HEK293T (cell line): ENCODE results near the gene PEX1.
"Not testable (repeated sequence)": the region's sequence is repeated elsewhere in the genome, so short reads cannot be mapped to it uniquely, and the experiment has no call there.

Experiments used
- CTCF ChIA-PET: fragments of 350-600 bp; formaldehyde crosslinking; extraction: SDS; loops from one replicate; lab custom pipeline; 2021; ENCODE audit warnings: antibody characterized with exemption, inconsistent platforms; lab: Yijun Ruan, JAX
- POLR2A ChIA-PET: fragments of 350-600 bp; formaldehyde crosslinking; extraction: SDS; loops from one replicate; lab custom pipeline; 2020; ENCODE audit warnings: antibody characterized with exemption, inconsistent platforms; lab: Yijun Ruan, JAX
- DNase-seq: peaks from one replicate; pipeline ENCODE4 v3.0.0; 2012; ENCODE audit warnings: mixed read lengths; ENCODE audit errors: extremely low spot score
- ARNT ChIP-seq: fragments of 450-650 bp; IDR thresholded peaks from 2 replicates; pipeline ENCODE4 v1.6.1; 2017; ENCODE audit warnings: mild to moderate bottlenecking
- BHLHE40 ChIP-seq: fragments of 450-650 bp; IDR thresholded peaks from 2 replicates; pipeline ENCODE4 v1.6.1; 2016; ENCODE audit warnings: mild to moderate bottlenecking, moderate library complexity, borderline replicate concordance
- CTBP1 ChIP-seq: fragments of 450-650 bp; IDR thresholded peaks from 2 replicates; pipeline ENCODE4 v1.6.1; 2016; ENCODE audit warnings: borderline replicate concordance
- ELF4 ChIP-seq: fragments of 450-650 bp; IDR thresholded peaks from 2 replicates; pipeline ENCODE4 v1.6.1; 2017; ENCODE audit warnings: antibody characterized with exemption
- FOXA1 ChIP-seq: fragments of 450-650 bp; IDR thresholded peaks from 2 replicates; pipeline ENCODE4 v1.6.1; 2016; ENCODE audit warnings: mild to moderate bottlenecking
- FOXK2 ChIP-seq: fragments of 450-650 bp; IDR thresholded peaks from 2 replicates; pipeline ENCODE4 v1.6.1; 2016; ENCODE audit warnings: mild to moderate bottlenecking
- FOXM1 ChIP-seq: fragments of 450-650 bp; IDR thresholded peaks from 2 replicates; pipeline ENCODE4 v1.6.1; 2017; ENCODE audit warnings: mild to moderate bottlenecking, borderline replicate concordance
- HDGF ChIP-seq: fragments of 450-650 bp; IDR thresholded peaks from 2 replicates; pipeline ENCODE4 v1.6.1; 2017; ENCODE audit warnings: antibody characterized with exemption, borderline replicate concordance
- L3MBTL2 ChIP-seq: fragments of 450-650 bp; conservative IDR thresholded peaks from 2 replicates; pipeline ENCODE4 v1.6.1; 2016; ENCODE audit warnings: mild to moderate bottlenecking
- LEF1 ChIP-seq: fragments of 450-650 bp; IDR thresholded peaks from 2 replicates; pipeline ENCODE4 v1.6.1; 2017; ENCODE audit warnings: mild to moderate bottlenecking, borderline replicate concordance
- NFRKB ChIP-seq: fragments of 450-650 bp; IDR thresholded peaks from 2 replicates; pipeline ENCODE4 v1.6.1; 2016; ENCODE audit warnings: mild to moderate bottlenecking, moderate library complexity
- PKNOX1 ChIP-seq: fragments of 450-650 bp; IDR thresholded peaks from 2 replicates; pipeline ENCODE4 v1.6.1; 2016
- SP1 ChIP-seq: fragments of 450-650 bp; IDR thresholded peaks from 2 replicates; pipeline ENCODE4 v1.6.1; 2017
- SUZ12 ChIP-seq: fragments of 450-650 bp; IDR thresholded peaks from 2 replicates; pipeline ENCODE4 v1.6.1; 2016; ENCODE audit warnings: mild to moderate bottlenecking
- TARDBP ChIP-seq: fragments of 450-650 bp; IDR thresholded peaks from 2 replicates; pipeline ENCODE4 v1.6.1; 2016
- ZNF384 ChIP-seq: fragments of 450-650 bp; IDR thresholded peaks from 2 replicates; pipeline ENCODE4 v1.6.1; 2016

The PEX1 gene

GRCh38 chr7:92560602-92561001 lies 32.3 kb upstream of the PEX1 start:
- no peak for TF ChIP-seq ELF4
- TF ChIP-seq SP1 = no peak
- TF ChIP-seq L3MBTL2 = no peak
- TF ChIP-seq SUZ12 = no peak
- TF ChIP-seq FOXM1 = no peak
- TF ChIP-seq CTBP1 = no peak
- no peak for TF ChIP-seq NFRKB
- no peak for TF ChIP-seq ARNT
- no peak for TF ChIP-seq HDGF
- no peak for TF ChIP-seq FOXK2
- no peak for TF ChIP-seq FOXA1
- TF ChIP-seq ZNF384 = no peak
- TF ChIP-seq BHLHE40 = no peak
- no peak for TF ChIP-seq LEF1
- ChIA-PET CTCF (no interaction called here), POLR2A (no interaction called here)
- DNase-seq = no peak

GRCh38 chr7:92557808-92558362 lies 29.6 kb upstream of the PEX1 start:
- POLR2A ChIA-PET = interaction anchor here (1.3 kb wide), 1 partner anchor 32 kb away, joined by 3 read pairs; the partner anchor contains the start of gene FAM133B
- no peak for DNase-seq
- TF ChIP-seq L3MBTL2 (no peak), ELF4 (no peak), PKNOX1 (no peak), BHLHE40 (no peak), ZNF384 (no peak), SP1 (no peak), SUZ12 (no peak), ARNT (no peak)
- CTCF ChIA-PET = no interaction called here

GRCh38 chr7:92557249-92557648 lies 28.9 kb upstream of the PEX1 start:
- DNase-seq = no peak
- TF ChIP-seq FOXM1 (no peak), FOXK2 (no peak), ARNT (no peak), SP1 (no peak), LEF1 (no peak), TARDBP (no peak), ZNF384 (no peak), PKNOX1 (no peak), FOXA1 (no peak)
- ChIA-PET CTCF (no interaction called here), POLR2A (no interaction called here)

GRCh38 chr7:92550194-92550593 lies 21.9 kb upstream of the PEX1 start:
- POLR2A ChIA-PET = interaction anchor here (2.0 kb wide), 1 partner anchor 22 kb away, joined by 9 read pairs; the partner anchor contains the start of genes PEX1 and RBM48
- DNase-seq = no peak
- TF ChIP-seq ELF4 = no peak
- no peak for TF ChIP-seq TARDBP
- TF ChIP-seq FOXA1 = no peak
- no peak for TF ChIP-seq SUZ12
- TF ChIP-seq FOXK2 = no peak
- no peak for TF ChIP-seq LEF1
- TF ChIP-seq SP1 = no peak
- no peak for TF ChIP-seq ARNT
- no peak for TF ChIP-seq L3MBTL2
- TF ChIP-seq PKNOX1 = no peak
- TF ChIP-seq FOXM1 = no peak
- CTCF ChIA-PET = interaction anchor here (0.6 kb wide), 1 partner anchor 151 kb away, joined by 4 read pairs; no protein-coding TSS in a partner anchor

GRCh38 chr7:92547579-92547978 lies 19.3 kb upstream of the PEX1 start:
- DNase-seq = no peak
- TF ChIP-seq HDGF (no peak), FOXA1 (no peak), ELF4 (no peak), CTBP1 (no peak), FOXM1 (no peak), LEF1 (no peak), SP1 (no peak), ZNF384 (no peak), SUZ12 (no peak), FOXK2 (no peak), ARNT (no peak), PKNOX1 (no peak), BHLHE40 (no peak), NFRKB (no peak), TARDBP (no peak), L3MBTL2 (no peak)
- POLR2A ChIA-PET = no interaction called here
- CTCF ChIA-PET = no interaction called here

GRCh38 chr7:92546856-92547497 lies 18.7 kb upstream of the PEX1 start:
- ChIA-PET CTCF (no interaction called here), POLR2A (no interaction called here)
- TF ChIP-seq LEF1 (no peak), FOXA1 (no peak)
- DNase-seq = no peak

GRCh38 chr7:92545116-92545515 lies 16.8 kb upstream of the PEX1 start:
- DNase-seq, CTCF ChIA-PET, POLR2A ChIA-PET: not testable (repeated sequence)

- CTCF ChIA-PET, DNase-seq, POLR2A ChIA-PET: not testable (repeated sequence)
Measured at GRCh38 chr7:92543542-92543941, 15.2 kb upstream of the PEX1 start.
